GM21717 (cell line): ENCODE data around the gene POGK.
A peak's percentile ranks its signal among the peaks of the same experiment; 100 is the strongest.
"Not testable (repeated sequence)": the region's sequence is repeated elsewhere in the genome, so short reads cannot be mapped to it uniquely, and the experiment has no call there.

Experiments used
- ATAC-seq: cut with Tn5 transposase; IDR thresholded peaks from one replicate; pipeline ENCODE4 v1.9.1; 2021; ENCODE audit warnings: mild to moderate bottlenecking, moderate library complexity; ENCODE audit not compliant: unreplicated experiment

Gene POGK

DNA sequence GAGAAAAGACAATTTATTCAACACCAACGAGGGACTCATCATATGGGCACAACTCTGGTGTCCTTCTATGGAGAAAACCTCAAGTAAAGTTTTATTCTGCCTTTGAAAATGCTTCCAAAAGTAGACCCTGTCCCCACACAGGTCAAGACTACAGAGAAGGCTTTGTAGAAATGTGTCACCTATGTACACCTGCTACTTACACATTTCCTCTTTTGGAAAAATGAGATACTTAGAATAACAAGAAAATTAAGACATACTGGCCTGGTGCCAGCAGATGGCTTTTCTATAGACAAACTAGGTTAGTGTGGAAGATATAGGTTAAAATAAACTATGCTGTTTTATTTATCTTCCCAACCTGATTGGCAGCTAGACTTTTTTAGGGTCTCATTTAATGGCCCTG lies 13.6 kb downstream of the POGK start:
- ATAC-seq = no peak

DNA sequence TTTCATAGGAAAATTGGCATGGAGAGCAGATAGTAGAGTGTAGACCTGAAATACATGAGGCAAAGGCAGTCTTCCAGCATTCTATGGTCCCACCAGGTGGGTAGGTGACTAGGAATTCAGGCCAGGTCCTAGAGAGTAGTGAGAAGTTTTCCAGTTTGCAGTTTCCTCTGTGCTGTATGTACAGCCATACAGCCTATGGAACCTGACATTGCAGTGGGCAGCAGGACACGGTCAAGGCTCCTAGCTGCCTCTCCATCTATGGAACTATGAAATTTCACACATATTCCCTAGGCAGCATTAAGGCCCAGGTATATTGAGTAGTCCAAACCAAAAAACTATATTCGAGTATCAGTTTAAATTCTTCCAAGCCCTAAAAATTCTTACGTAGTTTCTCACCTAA lies 16.3 kb downstream of the POGK start:
- ATAC-seq = no peak

DNA sequence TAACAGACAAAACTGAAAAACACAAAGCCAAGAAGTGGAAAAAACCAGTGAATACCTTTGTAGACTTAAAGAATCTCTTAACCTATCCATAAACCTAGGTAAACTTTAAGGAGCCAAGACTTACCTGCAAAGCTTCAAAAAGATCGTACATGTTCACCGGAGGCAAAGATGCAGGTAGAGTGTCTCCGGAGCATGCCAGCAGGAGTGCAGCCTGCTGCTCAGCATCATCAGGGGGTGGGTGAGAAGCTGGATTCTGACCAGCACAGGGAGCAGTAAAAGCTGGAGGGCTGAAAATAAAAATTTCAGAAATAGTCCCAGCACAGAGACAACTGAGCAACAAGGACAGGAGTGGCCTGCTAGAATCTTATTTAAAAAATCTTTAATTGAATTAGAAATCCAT lies 18.7 kb downstream of the POGK start:
- no peak for ATAC-seq

DNA sequence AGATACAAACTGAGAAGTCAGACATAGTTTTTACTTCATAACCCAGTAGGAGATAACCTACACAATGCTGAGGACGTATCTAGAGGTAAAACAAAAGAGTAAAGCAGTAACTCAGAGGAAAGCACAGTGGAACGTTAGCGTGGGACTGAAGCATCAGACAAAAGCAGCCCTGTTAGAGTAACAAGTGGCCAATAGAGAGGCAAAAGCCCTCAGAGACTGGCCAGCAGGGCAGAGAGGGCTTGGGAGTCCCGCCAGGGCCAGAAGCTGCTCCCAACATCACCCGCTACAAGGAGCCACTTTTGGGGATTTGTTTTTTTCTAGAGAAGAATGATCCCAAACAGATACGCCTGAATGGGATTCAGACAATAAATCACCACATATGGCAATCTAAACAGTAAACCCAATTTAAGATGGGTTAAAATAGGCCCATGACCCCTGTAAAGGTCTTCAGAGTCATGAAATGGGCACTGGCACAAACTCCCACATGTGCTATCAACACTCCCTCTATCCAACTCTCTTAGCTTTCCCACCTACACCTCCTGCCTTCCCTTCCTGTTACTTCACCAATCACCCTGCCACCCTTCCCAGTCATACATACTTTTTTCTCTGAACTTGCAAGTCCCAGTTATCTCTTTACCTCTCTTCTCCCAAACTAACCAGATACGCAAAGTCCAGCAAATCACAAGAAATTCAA lies 19.6 kb downstream of the POGK start:
- no peak for ATAC-seq

DNA sequence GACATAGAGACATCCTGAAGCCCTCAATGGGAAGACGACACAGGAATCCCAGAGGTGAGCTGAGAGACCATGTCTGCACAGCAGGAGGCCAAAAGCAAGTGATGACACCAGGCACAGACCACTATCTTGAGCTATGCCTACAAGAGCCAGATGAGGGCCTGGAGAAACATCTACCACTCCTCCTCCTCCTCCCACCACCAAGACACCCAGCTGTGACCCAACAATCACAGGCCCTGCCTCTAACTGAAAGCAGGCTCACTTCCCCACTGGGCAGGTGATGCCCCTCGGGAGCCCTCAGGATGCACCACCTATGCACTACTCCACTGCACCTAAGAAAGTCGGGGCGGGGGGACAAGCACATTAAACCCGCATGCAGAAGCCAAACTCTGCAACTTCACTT lies 20.3 kb downstream of the POGK start:
- no peak for ATAC-seq

DNA sequence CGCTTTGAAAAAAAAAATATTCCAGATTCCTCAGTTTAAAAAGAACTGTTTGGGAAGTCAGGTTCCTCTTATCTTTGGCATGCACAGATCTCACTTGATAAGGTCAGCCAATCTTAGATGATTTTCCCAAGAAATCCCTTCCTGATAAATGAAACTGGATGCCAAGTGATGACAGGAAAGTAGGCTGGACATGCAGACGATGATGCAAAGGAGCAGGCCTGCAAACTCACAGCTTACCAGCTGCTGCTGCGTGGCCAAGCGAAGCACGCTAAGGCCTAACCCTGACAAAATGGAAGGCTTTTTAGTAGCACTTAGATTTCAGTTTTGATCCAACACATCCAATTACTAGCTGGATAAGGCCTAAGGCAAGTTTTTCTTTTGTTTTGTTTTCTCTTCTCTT lies 26.7 kb downstream of the POGK start:
- ATAC-seq = no peak

DNA sequence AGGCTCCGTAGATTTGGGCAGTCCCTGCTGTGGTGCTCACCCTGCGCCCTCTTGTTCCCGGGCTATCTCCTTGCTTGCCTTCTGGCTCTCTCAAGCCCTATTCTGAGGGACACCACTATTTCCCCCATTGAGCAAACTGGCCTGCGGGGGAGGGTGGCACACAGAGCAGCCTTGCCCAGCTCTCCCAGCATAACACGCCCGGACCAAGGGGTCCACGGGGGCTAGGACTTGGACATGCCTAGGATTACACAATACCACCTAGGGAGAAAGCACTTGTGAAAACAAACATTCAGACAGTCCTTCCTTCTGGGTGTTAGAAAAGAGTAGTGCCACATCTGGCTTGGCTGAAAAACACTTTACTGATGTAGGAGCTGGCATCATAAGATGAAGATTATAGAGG lies 29.4 kb downstream of the POGK start:
- ATAC-seq = no peak

DNA sequence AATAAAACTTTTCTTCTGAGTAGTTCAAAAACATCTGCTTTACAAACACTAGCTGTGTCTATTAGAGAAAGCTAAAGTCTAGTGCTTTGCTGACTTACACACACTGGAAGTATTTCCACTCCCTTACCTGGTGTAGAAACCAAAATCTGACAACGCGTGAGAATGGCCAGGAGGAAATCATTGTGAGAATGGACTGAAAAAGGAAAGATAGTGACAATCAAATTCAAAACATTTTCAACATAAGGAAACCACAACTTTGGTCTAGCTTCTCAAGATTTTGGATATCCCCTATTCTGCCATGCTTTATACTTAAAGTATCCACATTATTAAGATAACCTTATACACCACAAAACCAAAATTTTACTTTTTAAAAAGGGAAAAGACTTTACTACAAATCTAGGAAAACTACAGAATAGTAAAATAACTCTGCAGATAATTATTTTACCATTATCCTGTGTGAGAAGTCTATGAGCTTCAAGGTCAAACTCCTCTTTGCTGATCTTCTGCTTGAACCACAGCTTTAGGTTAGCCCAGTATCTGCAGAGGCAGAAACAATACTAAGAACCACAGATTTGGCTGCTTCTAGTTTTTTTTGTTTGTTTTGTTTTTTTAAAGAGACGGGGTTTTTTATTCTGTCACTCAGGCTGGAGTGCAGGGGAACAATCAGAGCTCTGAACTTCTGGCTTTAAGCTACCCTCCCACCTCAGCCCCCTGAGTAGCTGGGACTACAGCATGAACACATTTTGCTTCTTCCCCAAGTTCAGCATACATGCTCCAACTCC lies 30.2 kb downstream of the POGK start:
- no peak for ATAC-seq

DNA sequence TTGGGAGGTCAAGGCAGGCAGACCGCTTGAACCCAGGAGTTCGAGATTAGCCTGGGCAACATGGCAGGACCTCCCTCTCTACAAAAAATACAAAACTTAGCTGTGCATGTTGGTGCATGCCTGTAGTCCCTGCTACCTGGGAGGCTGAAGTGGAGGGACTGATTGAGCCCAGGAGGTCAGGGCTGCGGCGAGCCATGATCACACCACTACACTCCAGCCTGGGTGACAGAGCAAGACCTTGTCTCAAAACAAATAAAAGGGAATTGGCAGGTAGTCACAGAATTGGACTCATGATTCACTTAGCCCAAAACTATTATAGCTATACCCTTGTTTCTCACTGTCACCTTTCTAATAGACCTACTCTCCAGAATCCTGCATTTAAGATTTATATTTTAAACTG lies 31.3 kb downstream of the POGK start:
- ATAC-seq = no peak

DNA sequence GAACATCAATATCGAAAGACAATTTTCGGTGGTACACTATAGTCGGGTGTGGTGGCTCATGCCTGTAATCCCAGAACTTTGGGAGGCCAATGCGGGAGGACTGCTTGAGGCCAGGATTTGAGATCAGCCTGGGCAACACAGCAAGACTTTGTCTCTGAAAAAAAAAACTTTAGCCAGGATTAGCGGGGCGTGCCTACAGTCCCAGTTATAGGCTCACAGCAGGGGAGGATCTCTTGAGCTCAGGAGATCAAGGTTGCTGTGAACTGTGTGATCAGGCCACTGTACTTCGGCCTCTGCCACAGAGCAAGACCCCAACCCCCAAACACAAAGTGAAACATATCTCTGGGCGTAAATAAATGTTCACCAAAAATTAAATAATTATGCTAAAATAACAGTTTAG lies 35.2 kb downstream of the POGK start:
- ATAC-seq = no peak

DNA sequence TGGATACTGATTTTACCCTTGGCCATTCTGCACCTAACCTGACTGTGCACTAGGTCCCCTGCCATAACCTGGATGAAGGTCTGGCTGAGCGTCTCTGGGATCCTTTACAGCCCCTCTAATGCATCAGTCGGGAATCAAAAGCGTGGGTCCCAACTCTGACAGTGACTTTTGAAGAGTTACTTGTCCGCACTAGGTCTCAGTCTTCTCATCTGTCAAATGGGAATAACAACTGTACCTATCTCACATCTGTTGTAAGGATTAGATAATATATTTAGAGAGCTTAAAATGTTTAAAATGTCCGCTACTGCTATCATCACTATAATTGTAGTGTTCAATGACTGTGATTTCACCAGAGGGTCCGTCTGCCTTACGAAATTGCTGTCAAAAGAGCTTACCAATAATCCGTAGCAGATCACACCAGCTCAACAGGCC lies 36.0 kb downstream of the POGK start:
- no peak for ATAC-seq

DNA sequence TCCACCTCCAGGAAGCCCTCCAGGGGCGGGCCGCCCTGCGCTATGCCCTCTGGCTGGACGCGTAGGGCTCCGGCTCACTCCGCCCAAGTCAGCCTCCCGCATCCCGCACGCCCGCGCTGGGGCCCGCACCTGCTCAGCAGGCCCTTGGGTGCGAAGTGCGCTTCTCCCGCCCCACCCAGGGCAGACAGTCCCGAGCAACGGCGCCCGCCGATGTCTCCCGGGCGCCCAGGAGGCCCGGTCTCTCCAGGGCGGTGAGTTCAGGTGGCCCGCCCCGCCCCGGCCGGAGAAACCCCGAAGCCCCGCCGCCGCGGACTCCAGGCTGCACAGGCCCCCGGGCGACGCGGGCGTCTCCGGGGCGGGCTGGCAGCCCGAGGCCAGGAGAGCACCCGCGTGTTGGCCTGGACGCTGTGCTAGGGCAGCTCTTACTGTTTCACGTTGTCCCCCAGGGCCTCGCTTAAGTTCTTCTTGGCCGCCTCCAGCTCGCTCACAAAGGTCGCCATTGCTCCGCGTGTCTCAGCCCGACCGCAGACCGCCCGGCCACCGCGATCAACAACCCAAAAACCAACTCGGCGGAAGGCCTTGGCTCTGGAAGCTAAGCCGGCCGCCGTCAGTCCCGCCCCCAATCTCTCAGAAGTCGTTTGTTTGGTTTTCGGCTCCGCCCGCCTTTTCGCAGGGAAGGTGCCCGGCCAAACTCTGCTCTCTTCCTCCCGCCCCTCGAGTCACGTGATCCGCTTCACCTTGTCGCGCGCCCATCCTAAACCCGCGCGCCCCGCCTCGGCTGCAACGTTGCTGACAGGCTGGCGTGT lies 36.7 kb downstream of the POGK start, which contains the start of gene TADA1:
TSS of gene TADA1 (minus strand) at position 531 of the 806 bp plus-strand sequence. CDS start at position 500, 31 bp downstream.
- peak; percentile 89 for ATAC-seq

DNA sequence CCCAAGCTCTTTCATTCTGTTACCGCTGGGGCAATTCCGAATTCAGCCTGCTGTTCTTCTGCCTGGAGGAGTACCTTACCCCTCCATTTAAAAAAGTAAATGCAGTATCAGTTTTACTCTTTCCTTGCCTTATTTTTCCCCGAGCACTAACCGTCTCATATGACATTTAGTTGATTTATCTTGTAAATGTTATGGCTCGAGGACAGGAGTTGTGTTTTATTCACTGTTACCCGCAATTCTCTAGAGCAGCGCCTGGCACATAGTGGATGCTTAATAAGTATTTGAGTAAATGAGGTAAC lies 37.2 kb downstream of the POGK start:
- ATAC-seq = peak; percentile 1

DNA sequence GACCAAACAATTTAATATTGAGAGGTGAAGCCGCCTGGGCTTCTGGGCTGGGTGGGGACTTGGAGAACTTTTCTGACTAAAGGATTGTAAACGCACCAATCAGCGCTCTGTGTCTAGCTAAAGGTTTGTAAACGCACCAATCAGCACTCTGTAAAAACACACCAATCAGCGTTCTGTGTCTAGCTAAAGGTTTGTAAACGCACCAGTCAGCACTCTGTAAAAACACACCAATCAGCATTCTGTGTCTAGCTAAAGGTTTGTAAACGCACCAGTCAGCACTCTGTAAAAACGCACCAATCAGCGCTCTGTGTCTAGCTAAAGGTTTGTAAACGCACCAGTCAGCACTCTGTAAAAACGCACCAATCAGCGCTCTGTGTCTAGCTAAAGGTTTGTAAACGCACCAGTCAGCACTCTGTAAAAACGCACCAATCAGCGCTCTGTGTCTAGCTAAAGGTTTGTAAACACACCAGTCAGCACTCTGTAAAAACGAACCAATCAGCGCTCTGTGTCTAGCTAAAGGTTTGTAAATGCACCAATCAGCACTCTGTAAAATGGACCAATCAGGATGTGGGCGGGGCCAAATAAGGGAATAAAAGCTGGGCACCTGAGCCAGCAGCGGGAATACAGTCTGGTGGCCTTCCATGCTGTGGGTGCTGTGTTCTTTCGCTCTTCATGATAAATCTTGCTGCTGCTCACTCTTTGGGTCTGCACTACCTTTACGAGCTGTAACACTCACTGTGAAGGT lies 39.1 kb downstream of the POGK start:
- ATAC-seq = not testable (repeated sequence)

DNA sequence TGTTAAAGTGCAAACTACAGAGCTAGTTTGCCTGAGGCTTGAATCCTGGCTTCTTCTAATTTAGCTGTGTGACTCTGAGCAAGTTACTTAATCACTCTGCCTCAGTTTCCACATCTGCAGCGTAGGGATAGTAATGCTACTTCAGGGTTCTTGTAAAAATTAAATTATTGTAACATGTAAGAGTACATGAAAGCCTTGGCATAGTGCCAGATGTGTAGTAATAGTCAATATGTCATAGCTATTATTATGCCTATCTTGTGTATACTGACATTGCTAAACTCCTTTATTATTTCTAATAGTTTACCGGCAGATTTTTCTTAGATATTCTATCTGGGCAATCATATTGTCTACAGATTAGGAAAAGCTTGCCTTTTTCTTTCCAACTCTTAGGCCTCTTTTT lies 43.6 kb downstream of the POGK start:
- ATAC-seq = no peak

DNA sequence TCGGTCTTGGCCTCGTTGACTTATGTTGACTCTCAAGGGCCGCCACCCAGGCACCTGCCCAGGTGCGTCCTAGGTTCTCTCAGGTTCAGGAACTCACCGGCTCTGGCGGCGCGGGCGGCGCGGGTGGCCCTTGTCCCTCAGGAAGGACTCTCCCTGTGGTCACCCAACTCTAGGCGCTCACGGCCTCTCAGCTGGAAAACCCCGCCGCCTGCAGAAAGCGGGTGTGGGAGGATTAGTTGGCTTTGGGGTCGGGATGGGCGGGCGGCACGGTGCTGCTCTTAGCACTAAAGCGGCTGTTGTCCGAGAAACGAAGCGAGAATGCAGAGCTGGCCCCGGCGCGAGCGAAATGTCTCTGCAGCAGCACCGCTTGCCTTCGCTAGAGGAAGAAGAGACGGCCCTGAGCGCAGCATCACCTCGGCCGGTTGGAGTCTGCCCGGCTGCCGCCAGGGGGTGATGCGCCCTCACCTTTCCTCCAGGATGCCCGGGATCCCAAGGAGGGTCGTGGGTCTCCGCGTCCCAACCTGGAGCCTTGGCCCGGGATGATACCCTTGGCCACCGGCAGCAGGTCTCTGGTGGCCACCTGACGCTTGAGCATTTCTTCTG lies 44.9 kb downstream of the POGK start:
- ATAC-seq = no peak

DNA sequence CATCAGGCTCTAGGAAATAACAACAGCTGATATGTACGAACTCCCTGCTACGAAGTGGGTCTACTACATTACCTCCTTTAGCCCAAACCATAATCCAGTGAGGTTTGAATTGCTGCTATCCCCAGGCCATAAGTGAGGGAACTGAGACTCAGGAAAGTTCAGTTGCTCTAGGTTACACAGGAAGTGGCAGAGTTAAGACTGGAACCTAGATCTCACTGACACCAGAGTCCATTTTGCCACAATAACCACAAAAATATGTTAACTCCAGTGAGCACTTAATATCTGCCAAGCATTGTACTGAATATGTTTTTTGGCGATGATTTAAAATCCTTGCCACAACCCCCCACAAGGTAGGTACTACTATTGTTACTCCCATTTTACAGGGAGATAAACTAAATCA lies 45.7 kb downstream of the POGK start:
- ATAC-seq = no peak

DNA sequence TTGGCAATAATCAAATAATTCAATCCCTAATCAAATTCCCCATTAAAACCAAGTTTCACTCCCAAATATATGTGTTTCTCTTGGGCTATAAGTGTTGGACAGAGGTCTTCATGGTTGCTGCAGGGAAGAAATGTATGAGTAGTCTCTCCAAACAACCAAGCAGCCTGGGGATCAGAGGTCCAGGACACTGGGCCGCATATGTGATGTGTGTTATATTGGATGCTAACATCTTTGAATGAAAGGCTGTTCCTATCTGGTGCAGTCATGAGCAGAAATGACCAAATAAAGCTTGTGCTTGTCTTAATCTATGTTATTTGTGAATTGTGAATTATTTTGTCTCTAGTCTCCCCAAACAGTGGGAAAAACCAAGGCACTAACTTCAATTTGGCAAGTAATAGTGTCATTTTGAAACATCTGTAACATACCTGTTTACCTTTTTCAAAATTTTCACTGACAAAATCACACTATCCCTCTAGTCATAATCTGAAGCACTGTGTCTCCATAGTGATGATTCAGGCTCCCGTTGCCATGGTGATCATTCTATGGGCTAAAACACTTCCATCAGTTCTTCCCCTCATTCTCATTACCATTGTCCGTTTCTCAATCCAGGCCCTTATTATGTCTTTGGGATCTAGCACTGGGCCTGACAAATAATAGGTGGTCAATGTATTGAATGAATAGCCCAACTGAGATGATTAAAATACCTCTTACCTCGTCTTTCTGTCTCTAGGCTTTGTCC lies 49.3 kb downstream of the POGK start:
- no peak for ATAC-seq

DNA sequence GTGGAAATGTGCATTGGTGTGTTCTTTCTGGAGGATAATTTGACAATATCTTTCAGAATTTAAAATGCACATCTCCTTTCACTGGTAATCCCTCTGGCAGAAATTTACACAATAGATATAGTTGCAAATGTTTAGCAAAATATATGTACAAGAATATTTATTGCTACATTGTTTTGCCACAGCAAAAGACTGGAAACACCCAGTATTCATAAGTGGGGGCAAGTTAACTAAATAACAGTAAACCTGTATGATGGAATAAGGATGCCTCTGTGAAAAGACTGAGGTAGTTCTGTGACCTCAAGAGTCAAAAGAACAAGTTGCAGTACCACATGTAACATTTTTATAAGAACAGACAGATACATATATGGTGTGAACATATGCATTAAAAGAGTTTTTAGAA lies 50.5 kb downstream of the POGK start:
- no peak for ATAC-seq

DNA sequence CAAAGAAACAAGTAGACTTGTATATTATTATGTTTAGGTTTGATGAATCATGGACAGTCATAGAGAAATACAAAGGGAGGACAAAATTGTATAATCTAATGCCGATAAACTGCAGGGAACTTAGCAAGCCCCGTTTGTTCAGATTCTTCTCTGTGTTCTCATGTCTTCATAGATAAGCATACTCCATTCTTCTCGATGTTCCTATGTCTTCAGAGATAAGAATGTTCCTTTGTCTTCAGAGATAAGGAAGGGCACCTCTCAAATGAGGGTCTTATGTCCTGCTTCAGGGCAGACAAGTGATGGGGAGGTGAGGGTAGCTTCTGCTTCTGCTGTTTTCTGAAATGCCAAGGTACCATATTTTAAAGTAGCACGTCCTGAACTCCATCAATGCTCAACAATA lies 56.5 kb downstream of the POGK start:
- ATAC-seq = no peak
